GM12878 (cell line): ENCODE results near the gene ARHGAP9. TPM values are rescaled to one million over a fixed set of nuclear protein-coding genes. Genes with fewer than 3 reads are reported as not detected.
A peak's percentile ranks its signal among the peaks of the same experiment; 100 is the strongest.

Source experiments
- ATAC-seq: fragments of 200-7000 bp; cut with Tn5 transposase; 3 replicates; pipeline ENCODE4 v1.9.1; 2020; ENCODE audit warnings: mild to moderate bottlenecking, moderate library complexity
- BruUV-seq: library from RNA; stranded (reverse); fragments of 400-500 nt; replicated peaks from 2 replicates; lab custom pipeline; 2021; lab: Mats Ljungman, UMichigan
- CTCF ChIA-PET: fragments of 300-600 bp; sonication (Branson Sonifier 250); formaldehyde crosslinking; extraction: SDS; loops from one replicate; lab custom pipeline; 2021; ENCODE audit warnings: inconsistent platforms; lab: Yijun Ruan, JAX
- POLR2A ChIA-PET: fragments of 350-600 bp; formaldehyde crosslinking; extraction: SDS; loops from one replicate; lab custom pipeline; 2021; ENCODE audit warnings: inconsistent platforms; lab: Charles Lee
- RAD21 ChIA-PET: fragments of 300-600 bp; sonication (Branson Sonifier 250); formaldehyde crosslinking; loops from one replicate; lab custom pipeline; 2023; ENCODE audit warnings: antibody characterized with exemption; ENCODE audit not compliant: unreplicated experiment; lab: Charles Lee
- SMC1A ChIA-PET: fragments of 300-600 bp; sonication (Branson Sonifier 250); formaldehyde crosslinking; loops from one replicate; lab custom pipeline; 2023; ENCODE audit not compliant: unreplicated experiment, uncharacterized antibody; lab: Charles Lee
- DNase-seq: peaks from one replicate; pipeline ENCODE4 v3.0.0-alpha.2; 2011; ENCODE audit warnings: low read depth, low spot score
- FAIRE-seq: peaks from 3 replicates; lab custom pipeline; 2011; peaks lifted over from hg19 to GRCh38; lab: Jason Lieb, UNC
- H2AFZ ChIP-seq: 2 replicates; pipeline ENCODE4 v1.6.0; 2011; ENCODE audit warnings: low read depth, low read length, control low read depth; ENCODE audit not compliant: control insufficient read depth
- H3K27ac ChIP-seq: 2 replicates; pipeline ENCODE4 v1.5.1; 2011; ENCODE audit warnings: control low read depth; ENCODE audit not compliant: control insufficient read depth, insufficient read depth
- H3K27me3 ChIP-seq, 2 experiments: replicated peaks in 1 of 2; 2 replicates each; pipeline versions ENCODE4 v1.6.0 to v1.6.1; 2011; ENCODE audit warnings: low read length in 1 of 2; ENCODE audit not compliant: control insufficient read depth in 2 of 2, insufficient read depth in 2 of 2
- H3K36me3 ChIP-seq, 2 experiments: 2 replicates each; pipeline ENCODE4 v1.5.1; 2011; ENCODE audit warnings: low read length in 1 of 2; ENCODE audit not compliant: control insufficient read depth in 2 of 2, insufficient read depth in 2 of 2
- H3K4me1 ChIP-seq: 2 replicates; pipeline ENCODE4 v1.6.1; 2011; ENCODE audit warnings: mild to moderate bottlenecking, low read length, moderate library complexity, mixed read lengths; ENCODE audit not compliant: control insufficient read depth, insufficient read depth
- H3K4me2 ChIP-seq: 2 replicates; pipeline ENCODE4 v1.6.0; 2011; ENCODE audit warnings: control low read depth; ENCODE audit not compliant: control insufficient read depth, insufficient read depth
- H3K4me3 ChIP-seq: fragments of 200-600 bp; sonication (generic); 2 replicates; pipeline ENCODE4 v1.5.1; 2016
- H3K79me2 ChIP-seq: 2 replicates; pipeline ENCODE4 v1.6.0; 2011; ENCODE audit warnings: low read length; ENCODE audit not compliant: control insufficient read depth, insufficient read depth
- H3K9ac ChIP-seq: 2 replicates; pipeline ENCODE4 v1.8.0; 2011; ENCODE audit warnings: low read length, control low read depth, mixed read lengths; ENCODE audit not compliant: control insufficient read depth, insufficient read depth
- H3K9me3 ChIP-seq: replicated peaks from 3 replicates; pipeline ENCODE4 v1.5.1; 2011; ENCODE audit warnings: mild to moderate bottlenecking, low read length; ENCODE audit not compliant: control insufficient read depth, insufficient read depth
- H4K20me1 ChIP-seq: 2 replicates; pipeline ENCODE4 v1.6.0; 2011; ENCODE audit not compliant: control insufficient read depth, insufficient read depth
- BMI1 ChIP-seq: fragments of 450-650 bp; IDR thresholded peaks from 2 replicates; pipeline ENCODE4 v1.6.1; 2016; ENCODE audit warnings: mild to moderate bottlenecking, moderate library complexity, borderline replicate concordance
- IKZF1 ChIP-seq: fragments of 450-650 bp; conservative IDR thresholded peaks from 2 replicates; pipeline ENCODE4 v1.6.1; 2017; ENCODE audit warnings: antibody characterized with exemption, mild to moderate bottlenecking
- IKZF2 ChIP-seq, 2 experiments: fragments of 450-650 bp; IDR thresholded peaks; 2 replicates each; pipeline ENCODE4 v1.6.1; 2017; ENCODE audit warnings: mild to moderate bottlenecking in 2 of 2, moderate library complexity in 2 of 2
- MYB ChIP-seq: fragments of 150-350 bp; IDR thresholded peaks from 2 replicates; pipeline ENCODE4 v1.6.1; 2014; ENCODE audit warnings: mild to moderate bottlenecking, low read depth, low read length, borderline replicate concordance
- MYC ChIP-seq: IDR thresholded peaks from 2 replicates; pipeline ENCODE4 v1.6.1; 2011; ENCODE audit warnings: mild to moderate bottlenecking, low read length, moderate library complexity, inconsistent platforms; ENCODE audit not compliant: insufficient read depth, insufficient replicate concordance, insufficient read length, severe bottlenecking
- NR2C2 ChIP-seq: IDR thresholded peaks from 2 replicates; pipeline ENCODE4 v1.6.1; 2011; ENCODE audit warnings: borderline replicate concordance, low read depth; ENCODE audit not compliant: control insufficient read depth, insufficient read length
- RAD51 ChIP-seq: fragments of 450-650 bp; IDR thresholded peaks from 2 replicates; pipeline ENCODE4 v1.6.1; 2016; ENCODE audit warnings: moderate library complexity, mild to moderate bottlenecking, inconsistent platforms
- SIX5 ChIP-seq: IDR thresholded peaks from 2 replicates; pipeline ENCODE4 v1.6.1; 2011; ENCODE audit warnings: mild to moderate bottlenecking, low read depth, low read length, moderate library complexity; ENCODE audit not compliant: severe bottlenecking
- TCF3 ChIP-seq: IDR thresholded peaks from 2 replicates; pipeline ENCODE4 v1.6.1; 2012; ENCODE audit warnings: low read depth, mild to moderate bottlenecking, low read length, borderline replicate concordance; ENCODE audit not compliant: insufficient read depth
- ZSCAN29 ChIP-seq: fragments of 450-650 bp; IDR thresholded peaks from 2 replicates; pipeline ENCODE4 v1.6.1; 2017; ENCODE audit warnings: mild to moderate bottlenecking, moderate library complexity
- WGBS: methylation state at CpG from one replicate; pipeline ENCODE4 v1.1.6; 2016; ENCODE audit warnings: low lambda C conversion rate; ENCODE audit not compliant: insufficient replicate concordance, insufficient coverage; ENCODE audit errors: missing lambda C conversion rate; 5-methylcytosine and 5-hydroxymethylcytosine counted together
- in situ Hi-C: fragments of 300-500 bp; cut with MboI; formaldehyde crosslinking; loops from 9 replicates; pipeline ENCODE4 v1.14.3; 2018; ENCODE audit warnings: mixed read lengths
- intact Hi-C: fragments of 100-400 bp; cut with micrococcal nuclease; formaldehyde crosslinking; loops from one replicate; pipeline ENCODE4 v1.14.2; 2022; ENCODE audit not compliant: unreplicated experiment
- polyA plus RNA-seq, 11 experiments: library from polyadenylated mRNA; depleted of rRNA in 4 of 11; unstranded in 6 of 11; stranded (reverse) in 5 of 11; fragments of >200 nt; fragmentation: Nextera tagmentation in 4 of 11; fragmentation: Illumina TruSeq in 1 of 11; extraction: Ambion mirVana in 4 of 11; extraction: Trizol in 1 of 11; gene quantifications; 1 replicate in 1 of 11; 2 replicates in 10 of 11; pipeline versions ENCODE4 v1.2.1 to v1.2.3, GENCODE V29; 2011 to 2016; ENCODE audit warnings: inconsistent platforms in 2 of 11, missing spikeins in 2 of 11, low read depth in 1 of 11
- total RNA-seq, 4 experiments: library from RNA; depleted of rRNA in 3 of 4; stranded (reverse); fragments of >200 nt in 3 of 4; fragmentation: Illumina TruSeq in 1 of 4; extraction: Trizol in 1 of 4; gene quantifications; 2 replicates each; pipeline versions ENCODE4 v1.2.1 to v1.2.3, GENCODE V29; 2013 to 2021

ARHGAP9 gene
- total and polyA plus RNA-seq, 10 of the 15 experiments (the other 5 are each of a cell fraction or from before 2014, with no cell fraction given): 19.5 to 102 (median 76.8) TPM

DNA sequence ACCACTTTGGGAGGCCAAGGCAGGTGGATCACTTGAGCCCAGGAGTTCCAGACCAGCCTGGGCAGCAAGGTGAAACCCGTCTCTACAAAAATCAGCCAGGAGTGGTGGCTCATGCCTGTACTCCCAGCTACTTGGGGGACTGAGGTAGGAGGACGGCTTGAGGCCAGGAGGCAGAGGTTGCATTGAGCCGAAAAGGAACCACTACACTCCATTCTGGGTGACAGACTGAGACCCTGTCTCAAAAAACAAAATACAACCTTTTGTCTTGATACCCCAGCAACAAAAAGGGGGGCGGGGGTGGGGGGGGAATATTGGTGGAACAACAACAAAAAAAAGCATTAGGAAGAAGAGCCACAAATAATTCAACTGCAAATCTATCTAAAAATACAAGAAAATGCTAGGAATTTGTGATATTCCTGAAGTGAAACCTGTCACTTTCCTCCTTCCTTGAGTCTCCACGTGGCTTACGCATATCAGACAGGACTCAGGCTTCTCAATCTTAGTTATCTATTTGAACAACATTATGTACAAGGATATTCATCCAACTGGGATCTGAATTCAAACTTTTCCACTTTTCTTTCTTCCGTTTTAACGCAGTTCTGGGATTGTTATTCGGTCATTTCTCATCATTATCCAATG lies 50.1 kb downstream of the ARHGAP9 start:
- TF ChIP-seq SIX5 (no peak), IKZF2 (IDR thresholded peaks at IDR 0.05) (peak in 1 of 2 experiments; percentile 27; a peak in 1 of 4 replicates), IKZF1 (0 out of 2 replicates have a peak, but pooled peaks have one; percentile 7)
- TF ChIP-seq, all 136 proteins: peak for 2
- Histone ChIP-seq H2AFZ (peak overlapping the region; percentile 69), H3K36me3 (no peaks in the 10 kb centered on the region; a peak in 1 of 4 replicates), H3K27me3 (no peaks in the 10 kb centered on the region), H4K20me1 (no peaks in the 10 kb centered on the region), H3K4me3 (peak overlapping the region; percentile 88), H3K4me2 (peak overlapping the region; percentile 81), H3K4me1 (peaks cover 5% of the 10 kb centered on the region; the same call in 1 of the 2 replicates), H3K9me3 (no peaks in the 10 kb centered on the region), H3K27ac (peak overlapping the region; percentile 90), H3K79me2 (peaks cover 20% of the 10 kb centered on the region), H3K9ac (peak overlapping the region; percentile 90)
- DNase-seq: no peak
- 11% methylated on average over 9 of the region's 9 CpGs for WGBS
- in situ Hi-C loops (no loop called here), intact Hi-C loops (no loop called here)
- ChIA-PET SMC1A (interaction anchor here (0.6 to 2.1 kb wide), 8 partner anchors 11 to 168 kb away, joined by 3 to 30 read pairs (median 3); partner anchors contain the start of genes GLI1 and INHBE), CTCF (interaction anchor here (0.6 to 5.7 kb wide), 9 partner anchors 11 to 122 kb away, joined by 3 to 82 read pairs (median 6); partner anchors contain the start of gene INHBE), RAD21 (interaction anchor here (0.6 to 2.2 kb wide), 10 partner anchors 9 to 184 kb away, joined by 3 to 55 read pairs (median 3); partner anchors contain the start of genes GLI1 and INHBE), POLR2A (interaction anchor here (1.0 to 2.3 kb wide), 8 partner anchors 10 to 180 kb away, joined by 3 to 29 read pairs (median 4); partner anchors contain the start of genes GLI1 and INHBE)
- TSS peak; percentile 92 for BruUV-seq
- peak; percentile 3; the same call in 1 of the 3 replicates for ATAC-seq
- FAIRE-seq: no peak

GRCh38 chr12:57428965-57429364 lies 50.7 kb downstream of the ARHGAP9 start:
- ChIA-PET RAD21 (interaction anchor here (1.5 to 2.2 kb wide), 4 partner anchors 8 to 30 kb away, joined by 3 to 55 read pairs (median 8); partner anchors contain the start of genes GLI1 and INHBE), POLR2A (interaction anchor here (0.5 to 2.3 kb wide), 5 partner anchors 10 to 121 kb away, joined by 3 to 29 read pairs (median 4); partner anchors contain the start of genes GLI1 and INHBE), SMC1A (interaction anchor here (0.6 to 2.1 kb wide), 4 partner anchors 25 to 164 kb away, joined by 3 to 30 read pairs (median 4); partner anchors contain the start of gene INHBE), CTCF (interaction anchor here (2.0 to 5.7 kb wide), 3 partner anchors 19 to 30 kb away, joined by 6 to 82 read pairs (median 22); partner anchors contain the start of gene INHBE)
- no peaks in the 10 kb centered on the region for H3K27me3 ChIP-seq
- in situ Hi-C loops: no loop called here
- no peak for ATAC-seq
- H4K20me1 ChIP-seq: no peaks in the 10 kb centered on the region
- FAIRE-seq: no peak
- peak overlapping the region; percentile 81 for H3K4me2 ChIP-seq
- no peaks in the 10 kb centered on the region; a peak in 1 of 4 replicates for H3K36me3 ChIP-seq
- peak overlapping the region; percentile 90 for H3K9ac ChIP-seq
- H3K27ac ChIP-seq: peak overlapping the region; percentile 90
- no peak for DNase-seq
- no peak overlapping the region for H2AFZ ChIP-seq
- peaks cover 5% of the 10 kb centered on the region; the same call in 1 of the 2 replicates for H3K4me1 ChIP-seq
- intact Hi-C loops: no loop called here
- no peaks in the 10 kb centered on the region for H3K9me3 ChIP-seq
- no TSS peak for BruUV-seq
- H3K79me2 ChIP-seq: peaks cover 20% of the 10 kb centered on the region
- WGBS: 80% methylated on average over 6 of the region's 6 CpGs
- H3K4me3 ChIP-seq: peak overlapping the region; percentile 88
- TF ChIP-seq TCF3 (no peak), ZSCAN29 (no peak), NR2C2 (no peak), RAD51 (no peak), MYB (no peak), SIX5 (no peak), BMI1 (no peak), MYC (no peak)
